Mucosa of descending colon (tissue), 3 donors: ENCODE data around the gene PHPT1. TPM values are rescaled to one million over a fixed set of nuclear protein-coding genes. Genes with fewer than 3 reads are reported as not detected.
"Not testable (repeated sequence)": the region's sequence is repeated elsewhere in the genome, so short reads cannot be mapped to it uniquely, and the experiment has no call there.

Source experiments
- ATAC-seq: fragments of 200-7000 bp; cut with Tn5 transposase; one replicate; pipeline ENCODE4 v1.9.1; 2020; ENCODE audit warnings: mild to moderate bottlenecking, moderate library complexity
- DNase-seq, 3 donors: peaks; one replicate each; pipeline ENCODE4 v3.0.0-alpha.2; 2020
- H3K36me3 ChIP-seq: fragments of 200-600 bp; one replicate; pipeline ENCODE4 v1.8.0; 2021; ENCODE audit warnings: low read depth, mild to moderate bottlenecking
- H3K4me1 ChIP-seq: fragments of 200-600 bp; one replicate; pipeline ENCODE4 v1.8.0; 2021; ENCODE audit warnings: low read depth, mild to moderate bottlenecking
- H3K4me3 ChIP-seq: fragments of 200-600 bp; one replicate; pipeline ENCODE4 v1.8.0; 2021; ENCODE audit warnings: mild to moderate bottlenecking
- H3K9me3 ChIP-seq: fragments of 200-600 bp; one replicate; pipeline ENCODE4 v1.8.0; 2021; ENCODE audit warnings: mild to moderate bottlenecking
- intact Hi-C, 2 donors: fragments of 100-400 bp; cut with DNase I in 1 of 2; cut with micrococcal nuclease in 1 of 2; formaldehyde crosslinking; loops; one replicate each; pipeline versions ENCODE4 v1.11.0 to v1.11.1; 2022; cut with DNase I, micrococcal nuclease
- total RNA-seq, 3 donors: library from RNA; stranded (reverse); fragmentation: NEBNext Ultra II Directional in 2 of 3; extraction: Animal tissue kit (Norgen Biotek cat#: 25700) in 2 of 3; gene quantifications; one replicate each; pipeline versions ENCODE4 v1.2.1 to v1.2.4, GENCODE V29; 2021 to 2023
- TF ChIP-seq, protein P1 (sequence below): fragments of 200-600 bp; IDR thresholded peaks from one replicate; pipeline ENCODE4 v1.8.0; 2022; ENCODE audit warnings: antibody characterized with exemption, mild to moderate bottlenecking
- donor health status: DM: no; HTN: no; CAD: no; lungs with moderate emphysema.
- donor health status: DM: no; HTN: no; CAD: no.
- donor health status: DM: no; HTN: yes; CAD: no.

PHPT1 gene
- total RNA-seq, 3 donors from 2014 or later, result 96.4 to 163 (median 102) TPM

DNA sequence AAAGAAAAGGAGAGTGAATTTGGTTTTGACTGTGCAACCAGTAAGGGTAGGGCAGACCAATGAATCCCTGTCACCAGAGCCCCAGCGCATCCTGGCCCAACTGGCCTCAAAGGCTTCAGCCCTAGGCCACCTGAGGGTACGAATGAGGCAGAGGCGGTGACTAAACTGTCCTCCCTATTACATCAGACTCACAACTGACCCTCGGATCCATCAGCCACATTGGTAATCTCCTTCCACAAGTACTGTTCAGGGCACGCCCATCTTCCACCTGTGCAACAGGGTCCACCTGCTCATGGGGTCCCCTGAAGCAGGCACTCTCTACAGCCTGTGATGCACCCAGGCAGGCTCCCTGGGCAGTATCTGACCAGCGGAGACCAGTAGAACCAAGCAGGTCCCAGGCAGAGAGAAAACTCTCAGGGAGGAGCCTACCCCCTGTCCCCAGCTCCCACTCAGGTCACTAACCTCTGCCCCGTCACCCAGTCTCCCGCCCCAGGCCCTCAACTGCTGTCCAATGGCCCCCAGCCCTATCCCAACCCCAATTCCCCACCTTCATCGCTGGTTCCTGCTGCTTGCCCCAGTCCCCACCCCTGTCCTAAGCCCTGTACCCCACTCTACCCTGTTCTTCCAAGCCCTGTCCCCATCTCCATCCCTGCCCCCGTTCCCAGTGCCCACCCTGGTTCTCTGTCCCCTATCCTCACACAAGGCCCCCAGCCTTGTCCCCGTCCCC lies 16.0 kb downstream of the PHPT1 start:
- TF ChIP-seq, protein P1, sequence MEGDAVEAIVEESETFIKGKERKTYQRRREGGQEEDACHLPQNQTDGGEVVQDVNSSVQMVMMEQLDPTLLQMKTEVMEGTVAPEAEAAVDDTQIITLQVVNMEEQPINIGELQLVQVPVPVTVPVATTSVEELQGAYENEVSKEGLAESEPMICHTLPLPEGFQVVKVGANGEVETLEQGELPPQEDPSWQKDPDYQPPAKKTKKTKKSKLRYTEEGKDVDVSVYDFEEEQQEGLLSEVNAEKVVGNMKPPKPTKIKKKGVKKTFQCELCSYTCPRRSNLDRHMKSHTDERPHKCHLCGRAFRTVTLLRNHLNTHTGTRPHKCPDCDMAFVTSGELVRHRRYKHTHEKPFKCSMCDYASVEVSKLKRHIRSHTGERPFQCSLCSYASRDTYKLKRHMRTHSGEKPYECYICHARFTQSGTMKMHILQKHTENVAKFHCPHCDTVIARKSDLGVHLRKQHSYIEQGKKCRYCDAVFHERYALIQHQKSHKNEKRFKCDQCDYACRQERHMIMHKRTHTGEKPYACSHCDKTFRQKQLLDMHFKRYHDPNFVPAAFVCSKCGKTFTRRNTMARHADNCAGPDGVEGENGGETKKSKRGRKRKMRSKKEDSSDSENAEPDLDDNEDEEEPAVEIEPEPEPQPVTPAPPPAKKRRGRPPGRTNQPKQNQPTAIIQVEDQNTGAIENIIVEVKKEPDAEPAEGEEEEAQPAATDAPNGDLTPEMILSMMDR, result no peak
- intact Hi-C loops, result no loop called here
- peak in 2 of 3 donors; percentile 13 to 26 for DNase-seq
- peak overlapping the region; percentile 86 for H3K4me3 ChIP-seq
- H3K9me3 ChIP-seq, result no peaks in the 10 kb centered on the region
- H3K36me3 ChIP-seq, result no peaks in the 10 kb centered on the region
- ATAC-seq, result peak; percentile 1
- H3K4me1 ChIP-seq, result peaks cover 28% of the 10 kb centered on the region

DNA sequence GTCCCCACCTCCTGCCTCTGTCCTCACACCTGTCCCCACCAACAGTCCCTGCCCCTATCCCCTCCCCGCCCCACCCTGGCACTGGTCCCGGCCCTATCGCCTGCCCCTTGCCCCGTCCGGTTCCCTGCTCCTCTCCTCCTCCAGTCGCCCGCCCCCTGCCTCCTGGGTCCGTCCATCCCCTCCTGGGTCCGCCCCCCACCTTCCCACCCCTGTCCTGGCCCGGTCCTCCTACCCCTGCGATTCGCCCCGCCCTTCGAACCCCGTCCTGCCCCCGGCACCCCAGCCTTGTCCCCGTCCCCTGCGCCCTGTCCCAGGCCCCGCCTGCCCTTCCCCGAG lies 16.5 kb downstream of the PHPT1 start:
- peaks cover 23% of the 10 kb centered on the region for H3K4me1 ChIP-seq
- intact Hi-C loops, result no loop called here

DNA sequence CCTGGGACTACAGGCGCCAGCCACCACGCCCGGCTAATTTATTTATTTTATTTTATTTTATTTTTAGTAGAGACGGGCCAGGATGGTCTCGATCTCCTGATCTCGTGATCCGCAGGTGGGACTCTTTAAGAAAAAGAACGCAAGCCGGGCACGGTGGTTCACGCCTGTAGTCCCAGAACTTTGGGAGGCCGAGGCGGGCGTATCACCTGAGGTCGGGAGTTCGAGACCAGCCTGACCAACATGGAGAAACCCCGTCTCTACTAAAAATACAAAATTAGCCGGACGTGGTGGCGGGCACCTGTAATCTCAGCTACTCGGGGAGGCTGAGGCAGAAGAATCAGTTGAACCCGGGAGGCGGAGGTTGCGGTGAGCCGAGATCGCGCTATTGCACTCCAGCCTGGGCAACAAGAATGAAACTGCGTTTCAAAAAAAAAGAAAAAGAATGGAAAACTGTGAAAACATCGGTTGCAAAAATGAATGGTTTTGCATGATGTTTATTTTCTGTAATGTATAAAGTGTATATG lies 17.8 kb downstream of the PHPT1 start:
- DNase-seq, result peak in 1 of 3 donors; percentile 34
- H3K9me3 ChIP-seq, ATAC-seq, H3K36me3 ChIP-seq, intact Hi-C loops: not testable (repeated sequence)
- Histone ChIP-seq H3K4me3 (peak overlapping the region; percentile 86), H3K4me1 (peaks cover 14% of the 10 kb centered on the region)

More for the DNA sequence above, 16.5 kb downstream of the PHPT1 start:
- H3K9me3 ChIP-seq, result no peaks in the 10 kb centered on the region
- H3K36me3 ChIP-seq, result no peaks in the 10 kb centered on the region
- ATAC-seq, result peak; percentile 49
- DNase-seq, result peak in 2 of 3 donors; percentile 52 to 76
- H3K4me3 ChIP-seq, result peak overlapping the region; percentile 86
- TF ChIP-seq, protein P1, result no peak

DNA sequence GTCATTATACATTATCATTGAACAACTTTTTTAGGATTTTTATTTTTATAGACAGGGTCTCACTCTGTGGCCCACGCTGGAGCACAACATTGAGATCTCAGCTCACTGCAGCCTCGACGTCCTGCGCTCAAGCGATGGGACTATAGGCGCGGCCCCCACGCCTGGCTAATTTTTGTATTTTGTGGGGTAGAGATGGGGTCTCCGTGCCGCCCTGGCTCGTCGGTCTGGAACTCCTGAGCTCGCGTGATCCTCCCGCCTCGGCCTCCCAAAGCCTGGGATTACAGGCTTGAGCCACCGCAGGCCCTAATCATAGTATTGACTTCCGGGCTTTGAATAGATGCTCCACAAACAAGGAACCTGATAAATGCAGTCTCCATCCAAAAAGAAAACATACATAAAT lies 18.3 kb downstream of the PHPT1 start:
- ATAC-seq, result no peak
- H3K4me3 ChIP-seq, result no peak overlapping the region
- peaks cover 5% of the 10 kb centered on the region for H3K9me3 ChIP-seq
- DNase-seq, result no peak
- TF ChIP-seq, protein P1, result no peak
- intact Hi-C loops, result no loop called here
- peaks cover 14% of the 10 kb centered on the region for H3K4me1 ChIP-seq
- H3K36me3 ChIP-seq, result no peaks in the 10 kb centered on the region

DNA sequence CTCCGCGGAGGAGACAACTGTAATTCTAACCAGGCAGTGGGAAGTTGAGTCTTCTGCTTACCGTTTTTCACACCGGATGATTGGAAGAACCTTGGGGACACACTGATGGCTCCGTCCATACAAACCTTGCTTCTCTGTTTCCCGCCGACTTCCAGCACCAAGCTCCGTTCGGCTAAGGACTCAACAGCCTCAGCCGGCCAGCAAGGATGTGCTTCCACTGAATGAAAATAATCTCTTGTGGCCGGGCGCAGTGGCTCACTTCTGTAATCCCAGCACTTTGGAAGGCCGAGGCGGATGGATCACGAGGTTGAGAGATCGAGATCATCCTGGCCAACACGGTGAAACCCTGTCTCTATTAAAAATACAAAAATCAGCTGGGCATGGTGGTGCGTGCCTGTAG lies 18.7 kb downstream of the PHPT1 start:
- Histone ChIP-seq H3K9me3 (peaks cover 8% of the 10 kb centered on the region), H3K36me3 (no peaks in the 10 kb centered on the region), H3K4me1 (peaks cover 14% of the 10 kb centered on the region), H3K4me3 (no peak overlapping the region)
- intact Hi-C loops, result no loop called here
- DNase-seq (no peak), ATAC-seq (no peak)
- TF ChIP-seq, protein P1, result no peak

DNA sequence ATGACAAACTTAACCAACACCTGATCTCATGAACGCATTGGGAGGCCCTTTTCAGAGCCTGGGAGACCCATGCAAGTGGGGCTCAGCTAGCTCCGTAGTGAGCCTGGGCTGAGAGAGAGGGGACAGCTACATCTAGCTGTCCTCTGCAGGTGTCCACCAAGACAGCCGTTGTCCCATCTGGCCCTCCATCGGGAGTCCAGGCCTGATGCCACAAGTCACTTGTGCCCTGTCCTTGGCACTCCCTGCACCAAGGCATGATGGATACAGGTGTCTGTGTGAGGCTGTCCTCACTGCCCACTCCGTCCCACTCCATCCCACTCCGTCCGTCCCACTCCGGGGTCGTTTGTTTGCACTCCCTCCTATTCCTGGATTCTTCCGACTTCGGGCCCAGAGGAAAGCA lies 19.4 kb downstream of the PHPT1 start:
- ATAC-seq (no peak), DNase-seq (no peak)
- H3K4me3 ChIP-seq, result no peak overlapping the region
- H3K4me1 ChIP-seq, result peaks cover 14% of the 10 kb centered on the region
- H3K36me3 ChIP-seq, result no peaks in the 10 kb centered on the region
- TF ChIP-seq, protein P1, result no peak
- intact Hi-C loops, result no loop called here
- peaks cover 12% of the 10 kb centered on the region for H3K9me3 ChIP-seq

DNA sequence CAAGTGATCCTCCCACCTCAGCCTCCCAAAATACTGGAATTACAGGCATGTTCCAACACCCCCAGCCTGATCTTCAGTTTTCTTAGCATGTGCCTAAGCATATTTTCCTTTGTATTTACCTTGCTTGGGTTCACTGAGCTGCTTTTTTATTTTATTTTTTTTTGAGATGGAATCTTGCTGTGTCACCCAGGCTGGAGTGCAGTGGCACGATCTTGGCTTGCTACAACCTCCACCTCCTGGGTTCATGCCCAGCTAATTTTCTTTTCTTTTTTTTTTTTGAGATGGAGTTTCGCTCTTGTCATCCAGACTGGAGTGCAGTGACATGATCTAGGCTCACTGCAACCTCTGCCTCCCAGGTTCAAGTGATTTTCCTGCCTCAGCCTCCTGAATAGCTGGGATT lies 20.4 kb downstream of the PHPT1 start:
- H3K4me3 ChIP-seq, H3K36me3 ChIP-seq, ATAC-seq, DNase-seq, H3K4me1 ChIP-seq, intact Hi-C loops: not testable (repeated sequence)
- peaks cover 12% of the 10 kb centered on the region for H3K9me3 ChIP-seq
